HG03095 (cell line): Measurements from ENCODE around the gene TLCD4.
"Not testable (repeated sequence)": the region's sequence is repeated elsewhere in the genome, so short reads cannot be mapped to it uniquely, and the experiment has no call there.

ENCODE experiments used
- ATAC-seq: cut with Tn5 transposase; IDR thresholded peaks from one replicate; pipeline ENCODE4 v1.9.1; 2021; ENCODE audit warnings: moderate library complexity; ENCODE audit not compliant: unreplicated experiment

TLCD4 gene

DNA sequence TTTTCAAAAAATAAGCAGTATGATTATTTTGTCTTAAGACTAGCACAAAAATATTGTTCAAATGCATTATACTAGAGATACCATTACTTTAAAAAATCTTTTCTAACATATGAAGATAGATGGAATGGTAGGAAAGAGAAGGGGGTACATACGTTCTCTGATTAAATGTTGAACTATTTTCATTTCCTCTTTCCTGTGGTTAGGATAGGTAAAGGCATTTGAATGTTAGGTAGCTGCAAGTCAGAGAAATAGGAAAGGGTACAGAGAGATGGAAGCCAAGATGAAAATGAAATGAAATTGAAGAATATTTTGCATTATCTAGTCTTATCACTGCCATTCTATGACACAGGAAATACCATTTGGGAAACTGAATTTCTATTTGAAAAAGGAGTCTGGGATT lies 28.3 kb downstream of the TLCD4 start:
- ATAC-seq = no peak

DNA sequence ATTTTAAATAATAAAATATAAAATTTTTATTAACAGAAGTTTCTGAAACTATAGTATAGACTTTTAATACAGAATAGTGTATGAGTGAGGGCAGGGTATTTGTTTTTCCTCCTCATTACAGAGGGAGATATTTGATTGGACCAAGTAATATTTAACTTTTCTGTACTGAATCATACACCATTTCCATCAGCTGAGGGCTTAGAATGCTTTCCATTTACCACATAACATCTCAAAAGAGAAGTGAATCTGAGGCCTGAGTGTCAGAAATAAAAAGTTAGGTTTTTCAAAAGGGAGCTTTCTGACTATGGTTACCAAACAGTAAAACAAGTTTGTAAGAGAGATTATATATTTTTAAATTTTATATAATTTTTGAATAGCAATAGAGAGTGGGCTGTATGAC lies 29.5 kb downstream of the TLCD4 start:
- peak; percentile 83 for ATAC-seq

DNA sequence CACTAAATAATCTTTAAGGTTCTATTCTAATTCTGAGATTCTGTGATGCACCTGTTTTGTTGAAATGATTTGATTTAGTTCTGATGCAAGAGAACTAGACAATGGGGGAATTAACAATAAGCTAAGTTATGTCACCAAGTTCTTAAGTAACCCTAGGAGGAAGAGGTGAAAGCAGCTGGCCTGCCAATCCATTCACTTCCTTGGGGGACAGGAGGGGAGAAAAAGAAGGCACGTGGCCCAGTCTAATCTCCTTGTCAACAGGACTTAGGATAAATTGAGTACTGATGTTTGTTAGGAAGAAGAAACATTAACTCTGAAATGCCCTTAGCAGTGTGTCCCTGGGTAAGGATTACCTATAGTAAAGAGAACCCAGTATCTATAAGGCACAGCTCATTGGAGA lies 36.9 kb downstream of the TLCD4 start:
- ATAC-seq = no peak

DNA sequence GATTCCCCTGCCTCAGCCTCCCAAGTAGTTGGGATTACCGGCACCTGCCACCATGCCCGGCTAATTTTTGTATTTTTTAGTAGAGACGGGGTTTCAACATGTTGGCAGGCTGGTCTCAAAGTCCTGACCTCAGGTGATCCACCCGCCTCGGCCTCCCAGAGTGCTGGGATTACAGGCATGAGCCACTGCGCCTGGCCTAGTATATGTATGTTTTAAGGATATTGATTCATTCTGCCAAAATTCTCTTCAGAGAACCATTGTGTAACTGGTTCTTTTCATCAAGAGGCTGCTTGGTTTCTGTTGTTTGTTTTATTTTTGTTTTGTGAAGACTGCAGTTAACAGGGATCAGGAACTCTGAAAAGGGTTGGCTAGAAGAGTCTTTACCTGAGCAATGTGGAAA lies 48.4 kb downstream of the TLCD4 start:
- not testable (repeated sequence) for ATAC-seq
